GM18519 (cell line): ENCODE results near the gene MRGPRX2.

ENCODE experiments used
- ATAC-seq: cut with Tn5 transposase; IDR thresholded peaks from one replicate; pipeline ENCODE4 v1.9.1; 2021; ENCODE audit warnings: mild to moderate bottlenecking, moderate library complexity; ENCODE audit not compliant: unreplicated experiment, low FRiP score

The MRGPRX2 gene

GRCh38 chr11:19060629-19061028, at the start of gene MRGPRX2:
Gene MRGPRX2, minus strand, starts transcription at chr11:19060717. Its CDS starts 4,315 bp downstream, at chr11:19056402.
- ATAC-seq = no peak

GRCh38 chr11:19110295-19110694, 49.8 kb upstream of the MRGPRX2 start:
- ATAC-seq = no peak

DNA sequence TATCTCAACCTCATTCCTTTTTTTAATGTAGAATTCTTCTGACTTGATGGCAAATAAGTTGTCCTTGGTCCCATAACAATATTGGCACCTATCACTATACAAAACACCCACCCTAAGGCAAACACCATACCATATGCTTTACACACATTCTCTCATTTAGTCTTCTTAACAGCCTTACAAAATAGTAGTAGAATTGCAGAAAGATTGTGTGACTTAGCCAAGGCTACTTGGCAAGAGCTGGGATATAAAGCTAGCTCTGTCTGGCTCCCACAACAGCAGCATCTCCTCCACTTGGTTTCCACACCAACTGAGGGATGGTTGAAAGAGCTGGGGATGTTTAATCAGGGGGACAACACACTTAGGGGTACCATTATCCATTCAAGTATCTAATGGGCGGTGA, 46.6 kb upstream of the MRGPRX2 start:
- ATAC-seq = no peak

- no peak for ATAC-seq
Observed at GRCh38 chr11:19105011-19105410, 44.5 kb upstream of the MRGPRX2 start.

DNA sequence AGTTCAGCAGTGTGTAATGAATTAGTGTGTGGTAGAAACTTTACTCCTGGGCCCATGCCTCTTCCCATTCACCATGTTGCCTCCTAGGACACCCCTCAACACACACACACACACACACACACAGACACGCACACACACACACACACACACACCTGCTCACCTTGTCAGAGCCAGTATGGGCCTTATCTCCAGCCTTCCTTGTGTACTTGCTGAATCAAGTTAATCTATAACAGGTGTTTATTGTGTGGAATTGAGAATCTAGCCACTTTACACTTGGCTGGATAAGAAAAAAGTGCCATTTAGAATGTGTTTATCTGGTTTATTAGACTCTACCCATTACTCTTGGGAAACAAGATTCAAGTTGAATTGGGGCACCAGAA, 42.0 kb upstream of the MRGPRX2 start:
- no peak for ATAC-seq

DNA sequence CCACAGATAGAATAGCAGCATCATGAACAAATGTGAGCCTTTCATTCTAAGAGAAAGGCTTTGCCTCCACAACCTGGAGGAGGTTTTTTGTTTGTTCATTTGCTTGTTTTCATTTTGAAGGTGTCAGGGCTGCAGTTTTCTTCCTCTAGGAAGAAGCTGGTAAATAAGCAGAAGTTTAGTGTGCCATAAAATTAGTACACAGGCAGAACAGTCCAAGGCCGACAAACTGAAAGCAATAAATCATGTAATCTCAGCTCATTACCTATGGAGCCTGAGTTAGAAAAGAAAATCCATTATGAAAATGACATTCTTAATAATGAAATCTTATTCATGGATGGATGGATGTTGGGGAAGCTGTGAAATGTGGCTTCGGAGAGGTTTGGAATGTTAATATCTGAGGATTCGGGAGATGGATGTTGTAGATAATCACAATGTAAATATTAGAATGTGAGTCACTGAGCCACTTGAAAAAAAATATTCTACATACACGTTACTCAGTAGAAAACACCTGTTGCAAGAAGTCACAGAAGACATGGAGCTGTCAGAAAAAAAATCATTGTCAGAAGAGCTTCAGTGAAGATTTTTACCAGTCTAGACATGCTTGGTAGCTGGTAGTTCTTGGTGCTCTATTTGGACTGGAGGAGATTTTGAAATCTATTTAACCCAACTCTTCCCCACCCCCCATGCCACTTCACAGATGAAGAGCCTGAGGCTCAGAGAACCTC, 41.4 kb upstream of the MRGPRX2 start:
- ATAC-seq = no peak

DNA sequence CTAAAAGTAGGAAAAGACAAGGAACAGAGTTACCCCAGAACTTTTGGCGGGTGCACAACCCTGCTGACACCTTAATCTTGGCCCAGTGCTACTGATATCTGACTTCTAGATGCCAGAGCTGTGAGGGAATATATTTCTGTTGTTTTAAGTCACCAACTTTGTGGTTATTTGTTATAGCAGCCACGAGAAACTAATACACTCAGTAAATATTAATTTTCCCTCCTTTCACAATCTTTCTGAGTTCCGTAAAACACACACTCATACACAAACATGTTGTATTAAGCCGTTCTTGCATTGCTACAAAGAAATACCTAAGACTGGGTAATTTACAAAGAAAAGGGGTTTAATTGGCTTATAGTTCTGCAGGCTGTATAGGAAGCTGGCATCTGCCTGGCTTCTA, 40.4 kb upstream of the MRGPRX2 start:
- ATAC-seq = no peak

DNA sequence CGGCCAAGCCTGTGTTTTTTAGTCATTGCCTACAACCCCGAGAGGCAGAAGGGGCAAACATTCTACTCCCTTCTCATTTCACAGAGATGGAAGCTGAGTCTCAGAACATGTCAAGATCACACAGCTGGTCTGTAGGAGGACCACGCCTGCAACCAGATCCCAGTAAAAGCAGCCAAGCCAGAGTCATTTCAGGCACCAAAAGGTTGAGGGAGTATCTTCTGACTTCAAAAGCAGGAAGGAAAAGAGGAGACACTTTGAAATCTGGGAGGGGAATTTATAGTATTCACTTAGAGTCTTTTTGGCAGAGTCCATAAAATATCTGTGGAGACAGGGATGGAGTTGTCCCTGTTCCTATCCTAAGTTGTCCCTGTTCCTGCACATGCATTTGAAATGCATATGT, 38.6 kb upstream of the MRGPRX2 start:
- ATAC-seq = no peak

DNA sequence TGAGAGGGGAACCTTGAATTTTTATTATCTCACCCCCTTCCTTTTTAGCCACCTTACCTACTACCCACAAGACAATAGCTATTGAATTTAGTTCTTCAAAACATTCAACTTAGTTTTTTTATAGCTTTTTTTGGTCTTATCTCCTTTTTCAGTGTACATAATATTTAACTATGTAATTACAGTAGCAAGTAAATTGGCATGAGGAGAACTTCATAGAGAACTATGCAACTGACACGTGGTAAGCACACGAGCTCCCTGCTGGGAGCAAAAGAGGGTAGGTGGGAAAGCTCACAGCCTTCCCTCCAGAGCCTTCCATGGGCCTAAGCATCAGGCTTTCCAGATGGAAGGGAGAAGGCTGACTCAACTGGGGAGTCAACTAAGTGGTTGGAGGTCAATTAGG, 34.3 kb upstream of the MRGPRX2 start:
- no peak for ATAC-seq

- no peak for ATAC-seq
Observed at GRCh38 chr11:19093976-19094375, 33.5 kb upstream of the MRGPRX2 start.

DNA sequence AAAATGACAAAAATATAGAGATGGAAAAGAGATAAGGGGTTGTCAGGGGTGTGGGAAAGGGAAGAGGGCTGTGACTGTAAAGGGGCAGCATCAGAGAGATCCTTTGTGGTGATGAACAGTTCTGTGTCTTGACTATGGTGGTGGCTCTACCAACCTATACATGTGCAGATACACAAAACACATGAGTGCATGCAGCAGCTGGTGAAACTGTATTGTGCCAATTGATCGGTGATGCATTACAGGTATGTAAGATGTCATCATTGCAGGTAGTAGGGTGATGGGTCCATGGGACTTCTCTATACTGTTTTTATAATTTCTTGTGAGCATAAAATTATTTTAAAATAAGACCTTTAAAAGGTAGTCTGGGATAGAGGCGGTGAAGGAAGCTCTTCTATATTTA, 32.3 kb upstream of the MRGPRX2 start:
- no peak for ATAC-seq

DNA sequence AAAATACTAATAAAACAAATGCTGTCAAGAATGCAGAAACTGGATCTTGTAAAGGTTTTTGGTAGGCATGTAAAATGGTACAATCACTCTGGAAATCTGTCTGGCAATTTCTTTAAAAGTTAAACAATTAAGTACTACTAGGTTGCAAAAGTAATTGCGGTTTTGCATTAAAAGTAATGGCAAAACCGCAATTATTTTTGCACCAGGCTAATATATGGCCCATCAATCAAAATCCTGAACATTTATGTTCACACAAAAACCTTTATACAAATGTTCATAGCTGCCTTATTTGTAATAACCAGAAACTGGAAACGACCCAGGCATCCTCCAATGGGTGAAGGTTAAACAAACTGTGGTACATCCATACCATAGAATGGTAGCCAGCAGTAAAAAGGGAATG, 31.8 kb upstream of the MRGPRX2 start:
- ATAC-seq = no peak

DNA sequence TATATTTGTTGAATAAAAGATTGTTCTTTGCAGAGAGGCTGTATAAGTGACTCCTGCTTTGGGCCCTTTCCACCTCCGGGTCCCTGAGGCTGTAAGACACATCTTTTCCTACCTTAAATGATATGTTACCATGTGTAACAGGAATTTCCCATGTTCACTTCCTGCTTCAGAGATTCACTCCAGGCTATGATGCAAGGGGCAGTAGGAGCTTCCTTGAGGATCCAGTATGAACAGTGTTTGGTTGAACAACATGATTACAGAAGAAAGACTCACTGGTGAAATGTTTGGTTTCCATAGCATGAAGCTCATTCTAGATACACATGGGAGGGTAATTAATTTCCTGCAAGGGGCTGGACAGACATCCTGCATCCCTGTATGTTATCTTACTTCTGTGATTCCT, 30.8 kb upstream of the MRGPRX2 start:
- ATAC-seq = no peak

- ATAC-seq = no peak
Observed at GRCh38 chr11:19089421-19089820, 28.9 kb upstream of the MRGPRX2 start.

GRCh38 chr11:19088791-19089190, 28.3 kb upstream of the MRGPRX2 start:
- no peak for ATAC-seq

DNA sequence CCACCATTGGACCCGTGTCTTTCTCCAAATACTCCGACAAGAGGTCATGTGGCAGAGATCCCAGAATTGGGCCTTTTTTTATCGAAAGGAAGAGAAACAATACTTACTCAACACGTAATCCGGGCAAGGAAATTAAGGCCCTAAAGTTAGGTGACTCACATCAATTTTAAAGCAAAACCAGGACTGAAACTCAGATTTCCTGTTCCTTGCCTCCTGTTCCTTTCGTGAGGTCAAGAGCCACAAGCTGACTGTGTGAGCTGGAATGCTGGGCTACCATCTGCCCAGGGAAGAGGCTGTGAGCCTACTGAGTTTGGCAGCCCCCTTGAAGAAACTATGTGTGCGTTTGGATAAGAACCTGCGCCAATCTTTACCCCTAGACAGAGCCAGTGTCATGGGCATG, 27.1 kb upstream of the MRGPRX2 start:
- ATAC-seq = no peak

GRCh38 chr11:19084661-19085315, 24.3 kb upstream of the MRGPRX2 start:
- no peak for ATAC-seq

GRCh38 chr11:19083166-19083565, 22.6 kb upstream of the MRGPRX2 start:
- no peak for ATAC-seq

DNA sequence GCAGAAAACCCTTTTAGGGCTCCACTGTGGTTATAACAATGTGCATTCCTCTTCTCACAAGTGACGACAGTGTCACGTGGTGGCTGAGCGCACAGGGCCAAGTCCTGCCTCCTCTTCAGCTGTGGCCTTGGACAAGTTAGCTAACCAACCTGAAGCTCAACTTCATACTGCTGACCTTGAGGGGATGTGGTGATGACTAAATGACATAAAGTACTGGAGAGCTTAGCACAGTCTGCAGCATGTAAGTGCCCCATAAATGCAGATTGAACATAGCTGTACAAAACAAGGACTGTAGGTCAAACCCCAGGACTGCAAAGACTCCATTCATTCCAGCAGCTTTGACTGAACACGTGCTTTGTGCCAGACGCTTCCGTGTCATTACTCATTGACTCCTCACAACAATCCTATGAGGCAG, 20.1 kb upstream of the MRGPRX2 start:
- no peak for ATAC-seq

DNA sequence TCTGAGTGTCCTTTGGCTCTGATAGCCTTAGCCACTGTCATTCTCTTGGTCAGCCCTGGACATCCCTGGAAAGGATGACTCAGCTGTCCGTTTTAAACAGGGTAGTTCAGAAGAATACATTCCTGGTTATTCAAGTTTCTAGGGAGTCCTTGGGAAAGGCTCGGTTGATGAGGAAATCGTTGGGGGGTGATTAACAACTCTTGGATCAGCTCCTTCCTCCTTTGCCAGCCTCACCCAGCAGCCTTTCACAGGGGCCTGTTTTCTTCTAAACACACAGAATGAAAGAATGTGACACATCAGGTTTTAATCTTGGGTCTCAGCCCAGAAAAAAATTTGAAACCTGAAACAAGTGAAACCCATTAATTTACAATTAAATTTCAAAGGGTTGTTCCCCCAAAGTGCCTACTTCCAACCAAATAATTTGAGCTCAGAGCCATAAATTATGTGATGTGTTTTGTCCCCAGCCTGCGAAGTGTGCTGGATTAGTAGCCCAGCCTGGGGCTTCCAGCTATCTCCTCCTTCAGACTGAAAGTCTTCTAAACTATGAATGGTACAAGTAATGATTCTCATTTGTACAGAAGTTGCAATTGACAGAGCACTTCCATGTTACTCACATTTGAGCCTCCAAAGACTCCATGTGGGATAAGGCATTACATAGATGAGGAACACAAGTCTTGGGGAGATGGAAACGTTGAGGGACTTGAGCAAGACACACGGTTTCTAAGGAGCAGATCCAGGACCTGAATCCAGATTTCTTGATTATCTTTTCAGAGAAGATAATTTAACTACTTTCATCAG, 19.3 kb upstream of the MRGPRX2 start:
- ATAC-seq = no peak

- no peak for ATAC-seq
Observed at GRCh38 chr11:19077965-19078364, 17.4 kb upstream of the MRGPRX2 start.
